Endothelial cell of umbilical vein (primary cell): ENCODE data around the gene PEX16. TPM values are rescaled to one million over a fixed set of nuclear protein-coding genes. Genes with fewer than 3 reads are reported as not detected.

Experiments
- Bru-seq: library from RNA; stranded (reverse); fragments of 400-500 nt; gene quantifications from one replicate; lab custom pipeline; 2021; lab: Mats Ljungman, UMichigan
- BruChase-seq, 2 experiments: library from RNA; stranded (reverse); fragments of 400-500 nt; gene quantifications; one replicate each; lab custom pipeline; 2021; lab: Mats Ljungman, UMichigan
- BruUV-seq: library from RNA; stranded (reverse); fragments of 400-500 nt; replicated peaks from 2 replicates; lab custom pipeline; 2021; lab: Mats Ljungman, UMichigan
- CTCF ChIA-PET: fragments of 300-600, 350-600 bp; sonication (Branson Sonifier 250); formaldehyde crosslinking; loops from one replicate; lab custom pipeline; 2021; ENCODE audit warnings: antibody characterized with exemption, inconsistent platforms; lab: Charles Lee
- POLR2A ChIA-PET: fragments of 300-600, 350-600 bp; sonication (Branson Sonifier 250); formaldehyde crosslinking; loops from one replicate; lab custom pipeline; 2021; ENCODE audit warnings: antibody characterized with exemption, inconsistent platforms; lab: Charles Lee
- DNase-seq: peaks from one replicate; pipeline ENCODE4 v3.0.0-alpha.2; 2011; ENCODE audit warnings: low read depth, low spot score
- FAIRE-seq: peaks from 2 replicates; lab custom pipeline; 2011; peaks lifted over from hg19 to GRCh38; lab: Jason Lieb, UNC
- H2AFZ ChIP-seq: 2 replicates; pipeline ENCODE4 v1.6.0; 2012; ENCODE audit warnings: low read depth, low read length, control low read depth, inconsistent platforms
- H3K27ac ChIP-seq: 2 replicates; pipeline ENCODE4 v1.5.1; 2011; ENCODE audit warnings: low read depth, mild to moderate bottlenecking, control low read depth, low read length, moderate library complexity; ENCODE audit not compliant: insufficient read depth
- H3K27me3 ChIP-seq, 2 experiments: 2 replicates each; pipeline versions ENCODE4 v1.6.0 to v1.6.1; 2011; ENCODE audit warnings: low read length in 2 of 2, mixed read lengths in 1 of 2; ENCODE audit not compliant: control insufficient read depth in 2 of 2, insufficient read depth in 2 of 2
- H3K36me3 ChIP-seq, 2 experiments: 2 replicates in 1 of 2; 3 replicates in 1 of 2; pipeline ENCODE4 v1.5.1; 2011; ENCODE audit warnings: low read length in 2 of 2, mild to moderate bottlenecking in 1 of 2, moderate library complexity in 1 of 2; ENCODE audit not compliant: control insufficient read depth in 2 of 2, insufficient read depth in 2 of 2; ENCODE audit errors: extremely low read depth in 1 of 2
- H3K4me1 ChIP-seq: 3 replicates; pipeline ENCODE4 v1.5.1; 2011; ENCODE audit warnings: mild to moderate bottlenecking, low read length; ENCODE audit not compliant: control insufficient read depth, insufficient read depth; ENCODE audit errors: extremely low read depth
- H3K4me2 ChIP-seq: 2 replicates; pipeline ENCODE4 v1.6.1; 2011; ENCODE audit warnings: low read length, control low read depth, mixed read lengths; ENCODE audit not compliant: insufficient read depth
- H3K4me3 ChIP-seq, 3 experiments: fragments of 200-600 bp in 1 of 3; sonication (generic), shearing (Covaris generic) in 1 of 3; replicated peaks in 1 of 3; 2 replicates each; pipeline ENCODE4 v1.5.1; 2011 to 2016; ENCODE audit warnings: control low read depth in 3 of 3, low read length in 3 of 3, mild to moderate bottlenecking in 2 of 3, inconsistent platforms in 1 of 3, low read depth in 1 of 3, moderate library complexity in 1 of 3; ENCODE audit not compliant: insufficient read depth in 1 of 3
- H3K79me2 ChIP-seq: 2 replicates; pipeline ENCODE4 v1.6.0; 2012; ENCODE audit warnings: low read length, inconsistent platforms; ENCODE audit not compliant: control insufficient read depth, insufficient read depth
- H3K9ac ChIP-seq: replicated peaks from 2 replicates; pipeline ENCODE3; 2011; ENCODE audit warnings: low read length, control low read depth; ENCODE audit not compliant: insufficient read depth; ENCODE audit errors: extremely low read depth
- H3K9me1 ChIP-seq: replicated peaks from 3 replicates; pipeline ENCODE4 v1.6.0; 2011; ENCODE audit warnings: mild to moderate bottlenecking, low read length; ENCODE audit not compliant: control insufficient read depth, insufficient read depth; ENCODE audit errors: extremely low read depth
- H3K9me3 ChIP-seq: replicated peaks from 2 replicates; pipeline ENCODE4 v1.5.1; 2012; ENCODE audit warnings: low read length, inconsistent platforms; ENCODE audit not compliant: control insufficient read depth, insufficient read depth
- H4K20me1 ChIP-seq: replicated peaks from 2 replicates; pipeline ENCODE3; 2011; ENCODE audit warnings: mild to moderate bottlenecking, low read length; ENCODE audit not compliant: control insufficient read depth, insufficient read depth; ENCODE audit errors: extremely low read depth
- EZH2 ChIP-seq: IDR thresholded peaks from 2 replicates; pipeline ENCODE4 v1.6.1; 2012; ENCODE audit warnings: borderline replicate concordance, low read depth, mild to moderate bottlenecking, moderate library complexity, low read length, inconsistent platforms; ENCODE audit not compliant: severe bottlenecking
- GATA2 ChIP-seq: IDR thresholded peaks from 2 replicates; pipeline ENCODE4 v1.7.0; 2011; ENCODE audit warnings: low read depth, mild to moderate bottlenecking, moderate library complexity, mixed read lengths, low read length; ENCODE audit not compliant: insufficient read length, insufficient read depth
- JUN ChIP-seq: IDR thresholded peaks from 2 replicates; pipeline ENCODE4 v1.6.1; 2011; ENCODE audit warnings: borderline replicate concordance, low read depth; ENCODE audit not compliant: insufficient read length, insufficient read depth
- MAX ChIP-seq: IDR thresholded peaks from 2 replicates; pipeline ENCODE4 v1.6.1; 2011; ENCODE audit not compliant: insufficient read depth, insufficient read length
- POLR2A ChIP-seq: IDR thresholded peaks from 2 replicates; pipeline ENCODE4 v1.6.1; 2012; ENCODE audit warnings: low read depth, mild to moderate bottlenecking, control low read depth, low read length
- POLR2AphosphoS5 ChIP-seq: IDR thresholded peaks from 2 replicates; pipeline ENCODE4 v1.6.1; 2012; ENCODE audit warnings: low read depth, mild to moderate bottlenecking, control low read depth, low read length, moderate library complexity; ENCODE audit not compliant: insufficient read depth
- dilution Hi-C: fragments of 300-500 bp; cut with MboI; formaldehyde crosslinking; loops from one replicate; pipeline ENCODE4 v1.15.0; 2019; ENCODE audit warnings: low sequenced_read_pairs; ENCODE audit not compliant: extremely low pct_ligation_motif_present
- intact Hi-C: fragments of 100-400 bp; cut with micrococcal nuclease; formaldehyde crosslinking; loops from one replicate; pipeline ENCODE4 v1.10.0; 2022
- long read RNA-seq: library from polyadenylated mRNA; stranded (forward); transcript quantifications from one replicate; pipeline ENCODE4 v2.0.0, GENCODE V29; 2021
- polyA minus RNA-seq, 3 experiments: library from RNA; depleted of rRNA, polyadenylated mRNA; stranded (reverse); fragments of >200 nt; gene quantifications; 1 replicate in 1 of 3; 2 replicates in 2 of 3; pipeline ENCODE4 v1.2.3, GENCODE V29; 2011
- polyA plus RNA-seq, 4 experiments: library from polyadenylated mRNA; depleted of rRNA in 3 of 4; stranded (reverse) in 3 of 4; unstranded in 1 of 4; fragments of >200 nt; gene quantifications; 2 replicates each; pipeline versions ENCODE4 v1.2.1 to v1.2.3, GENCODE V29; 2011 to 2012; ENCODE audit warnings: missing spikeins in 1 of 4
- total RNA-seq: library from RNA; stranded (reverse); gene quantifications from 2 replicates; pipeline ENCODE4 v1.2.3, GENCODE V29; 2021

Gene PEX16
- total RNA-seq: 25.7 and 27.4 TPM in 2 replicates
- polyA plus RNA-seq: 32.2 and 36.8 TPM in 2 replicates
- polyA plus RNA-seq (2011; cell fraction: cytosol; rRNA removed): 22.2 and 27.6 TPM in 2 replicates
- polyA plus RNA-seq (2011; cell fraction: nucleus; rRNA removed): 43.7 and 47.3 TPM in 2 replicates
- 18.1 and 27.9 TPM in 2 replicates for polyA plus RNA-seq (2012)
- polyA minus RNA-seq: 14.1 and 19.1 TPM in 2 replicates
- polyA minus RNA-seq (2011; cell fraction: cytosol; rRNA and poly(A)+ RNA removed): 26.3 TPM
- polyA minus RNA-seq (2011; cell fraction: nucleus; rRNA and poly(A)+ RNA removed): 13.8 and 21.0 TPM in 2 replicates
- percentile 56 among the genes with signal in this experiment for Bru-seq, nascent RNA
- percentile 58 among the genes with signal in this experiment for BruChase-seq, experiment 1, labeled RNA remaining after a 6-hour chase
- BruChase-seq, experiment 2, labeled RNA remaining after a 2-hour chase: percentile 62 among the genes with signal in this experiment
- long read RNA-seq, transcript PEX16-202 (11 exons, 1,335 nt): major isoform, 48 of 79 reads
- long read RNA-seq, partial matches to known transcripts: 3 of 79 reads
- long read RNA-seq, other reads (novel, unspliced or antisense): 28 of 79 reads

DNA sequence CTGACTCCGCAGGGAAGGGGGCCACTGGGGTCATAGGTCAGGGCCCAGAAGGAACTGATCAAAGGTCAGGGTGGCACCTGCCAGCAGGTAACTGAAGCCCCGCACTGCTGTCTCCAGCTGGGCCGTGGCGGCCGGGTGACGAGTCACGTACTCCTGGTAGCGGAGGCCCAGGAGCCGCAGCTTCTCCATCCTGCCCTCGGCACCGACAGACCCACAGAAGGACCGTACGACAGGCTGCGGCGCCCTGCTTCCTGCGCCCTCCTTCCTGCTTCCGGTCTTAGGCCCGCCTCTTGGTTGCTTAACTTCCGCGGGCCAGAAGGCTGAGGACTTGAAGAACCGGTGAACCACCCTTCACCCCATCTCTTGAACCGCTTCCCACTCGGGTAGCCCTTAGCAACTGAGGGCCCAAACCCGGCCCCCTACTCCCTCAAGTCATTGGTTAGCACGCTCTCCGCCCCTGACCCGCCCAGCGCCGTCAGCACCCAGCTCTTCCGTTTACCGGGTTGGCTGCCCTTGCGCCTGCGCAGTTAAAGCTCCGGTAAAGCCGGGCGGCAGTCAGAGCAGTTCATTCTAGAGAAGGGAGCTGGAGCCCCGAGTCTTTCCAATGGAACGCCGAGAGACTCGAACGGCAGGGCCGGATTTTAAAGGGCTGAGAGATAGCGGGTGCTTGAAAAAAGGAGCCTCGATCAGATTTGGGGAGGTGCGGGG lies at the start of gene PEX16:
Gene PEX16, minus strand, starts transcription at position 255 of the 708 bp plus-strand sequence. Its CDS starts 66 bp downstream, at position 189.
- Histone ChIP-seq H3K27me3 (peaks cover 5 to 15% of the 10 kb centered on the region in 2 experiments), H3K9ac (peak within 1 kb of the TSS; percentile 88), H3K9me3 (no peaks in the 10 kb centered on the region), H3K4me2 (peak within 1 kb of the TSS; percentile 96), H3K27ac (peak within 1 kb of the TSS; percentile 79), H3K36me3 (peaks cover 0 to 25% of the 10 kb centered on the region in 2 experiments), H2AFZ (peak within 1 kb of the TSS; percentile 98), H4K20me1 (no peaks in the 10 kb centered on the region), H3K79me2 (peaks cover 10% of the 10 kb centered on the region), H3K4me1 (peaks cover 10% of the 10 kb centered on the region), H3K4me3 (peak within 1 kb of the TSS; percentile 87 to 96 (median 94)), H3K9me1 (no peaks in the 10 kb centered on the region)
- dilution Hi-C loops: no loop called here
- TSS peak; percentile 82 for BruUV-seq
- intact Hi-C loops: loop anchor here (1.0 to 2.0 kb wide), 4 partner anchors 18 to 322 kb away; partner anchors contain the start of gene CRY2
- POLR2A ChIA-PET: interaction anchor here (0.7 to 1.6 kb wide), 3 partner anchors 11 to 71 kb away, joined by 3 to 4 read pairs (median 4); no protein-coding TSS in a partner anchor
- peak; percentile 99 for DNase-seq
- peak; percentile 99 for FAIRE-seq
- CTCF ChIA-PET: interaction anchor here (1.0 to 1.3 kb wide), 4 partner anchors 46 to 146 kb away, joined by 3 to 5 read pairs (median 4); no protein-coding TSS in a partner anchor
- no peak for TF ChIP-seq EZH2
- peak; percentile 95 for TF ChIP-seq POLR2A
- TF ChIP-seq POLR2AphosphoS5: peak; percentile 85
- TF ChIP-seq GATA2: no peak
- TF ChIP-seq MAX: no peak
- no peak for TF ChIP-seq JUN
